ENCODE measurements around the gene GET3.

The GET3 gene

DNA sequence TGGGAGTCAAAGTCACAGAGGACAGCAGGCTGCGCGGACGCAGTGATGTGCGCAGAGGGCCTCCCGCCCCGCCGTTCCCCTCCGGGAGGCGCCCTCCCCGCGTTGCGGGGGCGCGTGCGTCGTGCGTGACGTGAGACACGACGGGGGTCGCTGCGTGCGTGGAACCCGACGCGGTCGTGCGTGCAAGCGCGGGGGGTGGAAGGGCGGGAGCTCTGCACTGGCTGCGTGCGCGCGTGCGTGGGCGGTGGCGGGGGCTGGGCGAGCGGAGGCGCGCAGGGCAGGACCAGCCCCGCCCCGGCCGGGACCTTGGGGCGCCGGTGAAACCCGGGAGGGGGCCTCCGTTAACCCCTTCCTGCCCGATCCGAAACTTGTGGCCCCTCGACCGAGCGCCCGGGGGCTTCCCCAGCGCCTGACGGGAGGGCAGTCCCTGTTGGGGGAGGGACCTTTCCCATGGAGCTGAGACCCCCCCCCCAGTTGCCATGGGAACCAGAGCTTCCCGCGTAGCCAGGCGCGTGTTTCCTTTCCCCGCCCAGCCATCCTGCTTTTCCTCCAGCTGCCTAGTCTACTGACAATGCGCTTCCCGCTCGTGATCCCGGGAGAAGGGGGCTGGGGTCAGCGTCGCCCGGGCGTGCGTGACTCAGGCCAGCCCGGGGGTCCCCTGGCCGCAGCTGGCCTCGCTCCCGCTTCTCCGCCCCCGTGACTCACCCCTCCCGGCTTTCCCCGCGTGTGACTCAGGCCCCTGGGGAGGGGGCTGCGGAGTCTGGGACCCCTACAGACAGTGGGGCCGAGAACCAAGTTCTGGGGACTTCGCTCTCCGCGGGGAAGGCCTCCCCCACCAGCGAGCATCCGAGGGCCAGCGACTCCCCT is 45.4 kb downstream of the GET3 start:
- DNase-seq = no peak

GRCh38 chr19:12783291-12783848 is 46.1 kb downstream of the GET3 start:
- DNase-seq = no peak

DNA sequence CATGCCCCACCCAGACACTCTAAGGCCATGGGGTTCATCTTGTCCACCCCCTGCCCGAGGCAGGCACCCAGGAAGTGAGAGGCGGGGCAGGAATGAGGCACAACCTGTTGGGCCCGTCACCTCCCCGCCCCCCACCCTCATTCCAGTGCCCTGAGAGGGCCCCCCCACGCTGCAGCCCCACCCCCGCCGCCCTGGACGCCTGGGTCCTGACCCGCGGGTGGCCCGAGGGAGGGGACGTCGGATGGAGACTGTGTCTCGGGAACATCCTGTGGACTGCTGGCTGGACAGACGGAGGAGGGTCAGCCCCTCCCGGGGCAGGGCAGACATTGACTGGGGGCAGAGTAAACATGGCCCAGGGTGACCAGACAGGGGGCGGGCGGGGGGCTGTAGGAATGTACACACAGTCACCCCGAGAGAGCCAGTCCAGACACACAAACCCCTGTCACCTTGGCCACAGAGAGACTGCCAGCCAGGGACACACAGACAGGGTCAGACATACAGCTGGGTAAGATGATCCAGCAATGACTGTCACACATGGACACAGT is 46.6 kb downstream of the GET3 start:
- no peak for DNase-seq

DNA sequence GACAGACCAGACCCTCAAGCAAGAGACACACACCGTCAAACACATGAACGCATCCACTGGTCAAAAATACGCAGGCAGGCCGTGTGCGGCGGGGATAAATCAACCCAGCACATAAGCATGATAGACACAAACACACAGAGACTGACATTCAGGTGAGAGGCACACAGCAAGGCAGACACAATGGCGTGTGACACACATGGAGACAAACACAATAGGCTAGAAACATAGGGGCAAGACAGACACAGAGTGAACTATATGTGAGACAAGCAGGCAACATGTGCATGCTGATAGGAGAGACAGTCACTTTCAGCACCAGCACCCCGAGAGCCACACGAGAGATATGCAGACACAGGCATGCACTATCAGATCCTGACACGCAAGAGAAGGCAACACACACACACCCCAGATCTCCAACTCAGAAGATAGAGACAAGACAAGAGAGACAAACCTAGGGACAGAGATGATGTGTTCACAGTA is 47.1 kb downstream of the GET3 start:
- DNase-seq = no peak

DNA sequence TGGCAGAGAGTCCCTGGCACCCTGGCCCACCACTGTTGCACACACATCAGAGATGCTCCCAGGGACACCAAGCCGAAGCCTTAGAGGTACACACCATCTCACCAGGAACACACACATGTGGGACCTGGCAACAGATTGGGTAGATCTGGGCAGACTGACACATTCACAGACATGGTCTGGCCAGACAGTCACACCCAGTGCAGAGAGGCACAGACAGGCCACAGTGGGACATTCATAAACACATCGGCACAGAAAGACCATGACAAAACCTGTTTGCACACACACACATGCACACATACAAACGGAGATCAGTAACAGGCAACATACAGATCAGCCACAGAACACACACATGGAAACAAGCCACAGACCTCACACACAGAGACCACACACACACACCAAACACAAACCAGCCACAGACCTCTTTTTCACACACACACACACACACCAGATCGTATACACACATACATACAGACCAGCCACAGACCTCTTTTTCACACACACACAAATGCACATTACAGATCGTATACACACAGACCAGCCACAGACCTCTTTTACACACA is 47.7 kb downstream of the GET3 start:
- no peak for DNase-seq

- no peak for DNase-seq
Measured at GRCh38 chr19:12785431-12786031, 48.2 kb downstream of the GET3 start.

- no peak for DNase-seq
Measured at GRCh38 chr19:12786141-12786870, 49.0 kb downstream of the GET3 start.

DNA sequence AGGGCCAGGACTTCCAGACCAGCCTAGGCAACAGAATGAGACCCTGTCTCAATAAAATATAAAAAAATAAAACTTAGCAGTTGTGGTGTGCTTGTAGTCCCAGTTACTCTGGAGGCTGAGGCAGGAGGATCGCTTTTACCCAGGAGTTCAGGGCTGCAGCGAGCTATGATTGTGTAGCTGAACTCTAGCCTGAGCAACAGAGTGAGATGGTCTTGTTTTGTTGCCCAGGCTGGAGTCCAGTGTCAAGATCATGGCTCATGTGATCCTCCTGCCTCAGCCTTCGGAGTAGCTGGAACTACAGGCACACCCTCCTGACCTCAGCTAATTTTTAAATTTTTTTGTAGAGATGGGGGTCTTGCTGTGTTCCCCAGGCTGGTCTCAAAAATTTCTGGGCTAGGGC is 49.7 kb downstream of the GET3 start:
- DNase-seq = no peak

DNA sequence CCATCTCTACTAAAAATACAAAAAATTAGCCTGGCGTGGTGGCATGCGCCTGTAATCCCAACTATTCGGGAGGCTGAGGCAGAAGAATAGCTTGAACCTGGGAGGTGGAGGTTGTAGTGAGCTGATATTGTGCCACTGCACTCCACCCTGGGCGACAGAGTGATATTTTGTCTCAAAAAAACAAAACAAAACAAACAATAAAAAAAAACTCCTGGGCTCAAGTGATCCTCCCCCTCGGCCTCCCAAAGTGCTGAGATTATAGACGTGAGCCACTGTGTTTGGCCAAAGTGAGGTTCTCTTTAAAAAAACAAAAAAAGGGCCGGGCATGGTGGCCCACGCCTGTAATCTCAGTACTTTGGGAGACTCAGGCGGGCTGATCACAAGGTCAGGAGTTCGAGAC is 50.2 kb downstream of the GET3 start:
- DNase-seq = no peak

DNA sequence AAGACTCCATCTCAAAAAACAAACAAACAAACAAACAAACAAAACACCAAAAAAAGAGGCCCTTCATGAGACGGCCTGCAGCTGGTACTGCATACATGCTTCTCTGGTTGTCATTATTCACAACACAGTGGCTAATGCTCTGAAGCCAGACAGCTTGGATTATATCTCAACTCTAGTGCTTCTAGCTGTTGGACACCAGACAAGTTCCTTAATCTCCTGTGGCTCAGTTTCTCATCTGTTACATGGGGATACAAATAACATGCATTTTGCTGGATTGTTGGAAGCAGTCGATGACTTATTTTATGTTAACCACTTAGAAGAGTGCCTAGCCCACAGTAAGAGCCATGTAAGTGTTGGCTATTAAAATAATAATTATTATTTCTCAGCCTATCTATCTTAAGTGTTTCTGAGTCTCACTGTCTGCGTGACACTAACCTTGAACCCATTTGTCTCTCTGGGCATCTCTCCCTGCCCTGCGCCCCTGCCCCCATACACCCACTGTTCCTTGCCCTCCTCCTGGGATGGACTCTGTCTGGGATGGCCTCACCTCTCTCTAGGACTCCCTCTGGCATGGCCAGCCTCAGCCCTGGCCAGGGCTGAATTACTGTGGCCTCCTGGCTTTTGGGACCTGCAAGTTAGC is 50.9 kb downstream of the GET3 start:
- no peak for DNase-seq

GRCh38 chr19:12788682-12789097 is 51.4 kb downstream of the GET3 start:
- DNase-seq = no peak

DNA sequence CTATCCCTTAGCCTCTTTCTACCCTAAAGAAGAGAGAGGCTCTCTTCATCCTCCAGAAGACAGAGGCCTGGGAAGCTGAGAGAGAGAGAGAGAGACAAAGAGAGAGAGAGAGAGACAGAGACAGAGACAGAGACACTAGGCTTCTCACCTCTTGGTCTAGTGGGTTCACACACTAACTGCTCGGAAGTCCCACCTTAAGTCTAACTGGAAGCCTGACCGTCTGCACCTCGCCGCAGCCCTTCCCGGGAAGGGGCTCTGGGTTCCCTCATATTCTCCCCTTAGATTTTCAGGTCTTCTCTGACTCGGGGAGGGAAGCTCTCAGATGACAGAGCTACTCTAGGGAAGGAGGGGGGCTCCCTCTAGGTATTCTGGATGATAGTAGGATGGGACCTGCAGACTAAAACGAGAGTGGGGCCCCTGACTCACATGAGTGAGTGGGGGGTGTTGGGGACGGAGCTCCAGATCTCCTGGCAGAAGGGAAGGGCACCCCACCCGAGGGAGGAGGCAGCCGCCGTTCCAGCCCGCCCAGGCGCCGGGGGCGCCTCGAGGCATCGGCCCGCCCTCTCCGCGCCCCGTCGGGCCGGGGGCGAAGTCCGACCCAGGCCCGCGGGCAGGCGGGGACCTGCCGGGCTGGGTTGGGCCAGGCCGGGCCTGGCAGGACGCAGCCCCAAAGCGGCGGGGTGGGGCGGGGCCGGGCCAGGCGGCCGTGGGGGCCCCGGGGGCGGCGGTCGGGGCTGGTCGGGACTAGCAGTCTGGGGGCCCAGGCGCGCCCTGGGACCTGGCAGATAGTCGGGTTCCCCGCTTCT is 52.0 kb downstream of the GET3 start:
- no peak for DNase-seq

DNA sequence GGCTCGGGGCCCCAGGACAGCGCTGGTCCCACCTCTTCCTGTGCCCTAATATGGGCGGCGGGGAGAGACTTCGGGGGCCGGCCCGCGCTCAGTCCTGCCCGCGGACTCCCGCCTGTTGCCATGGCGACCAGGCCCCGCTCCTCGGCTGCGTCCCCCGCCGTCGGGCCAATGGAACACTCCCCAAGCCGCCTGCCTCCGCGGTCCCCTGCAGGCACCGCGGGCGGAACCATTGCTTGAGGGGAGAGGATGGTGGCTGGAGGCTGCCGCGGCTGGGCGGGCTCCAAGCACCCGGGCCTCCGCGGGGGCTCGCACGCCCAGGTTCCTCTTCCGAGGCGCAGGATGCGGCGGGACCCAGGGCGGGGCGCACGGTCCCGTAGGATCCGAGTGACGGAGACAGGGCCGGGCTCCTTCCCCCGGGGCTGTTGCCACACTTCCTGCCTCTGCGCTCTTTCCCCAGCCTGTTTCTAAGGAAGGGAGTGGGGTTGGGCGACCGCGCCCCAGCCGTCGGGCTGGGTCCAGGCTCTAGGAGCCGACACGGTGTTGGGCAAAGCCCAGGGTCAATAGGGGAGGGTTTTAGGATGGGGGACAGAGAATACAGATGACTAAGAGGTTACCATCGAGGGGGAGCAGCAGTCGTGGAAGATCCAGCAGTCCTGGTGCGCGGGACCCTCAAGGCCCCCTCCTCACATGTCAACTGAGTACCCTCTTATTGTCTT is 52.8 kb downstream of the GET3 start:
- DNase-seq = peak; percentile 96

DNA sequence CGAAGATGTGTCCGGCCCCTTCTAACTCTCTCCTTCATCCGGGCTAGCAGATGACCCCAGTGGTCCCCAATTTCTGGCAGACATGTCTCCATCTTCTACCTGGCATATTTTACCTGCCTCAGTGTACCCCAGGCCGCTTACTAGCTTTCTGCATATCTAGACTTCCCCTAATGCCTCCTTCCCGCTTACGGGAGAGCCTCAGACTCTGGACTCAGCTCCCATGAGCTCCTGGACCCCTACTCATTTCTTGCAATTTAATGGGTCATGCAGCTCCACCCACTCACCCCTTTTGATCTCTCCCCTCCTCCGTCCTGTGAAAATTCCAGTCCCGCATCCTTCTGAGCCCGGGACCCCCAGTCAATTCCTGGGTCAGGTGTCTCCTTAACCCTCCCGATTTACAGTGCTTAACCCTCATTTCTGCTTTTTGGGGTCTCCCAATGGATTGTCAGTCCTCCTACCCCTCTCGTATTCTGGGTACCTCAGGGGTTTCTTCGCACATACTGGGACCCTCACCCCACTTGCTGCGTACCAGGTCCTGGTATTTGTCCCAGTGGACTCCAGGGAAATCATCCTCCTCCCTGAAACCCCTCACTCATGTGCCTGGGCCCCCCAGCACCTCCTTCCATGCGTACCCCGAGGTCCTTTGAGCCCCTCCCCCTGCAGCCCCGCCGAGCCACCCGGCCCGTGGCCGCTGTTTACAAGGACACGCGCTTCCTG is 53.5 kb downstream of the GET3 start:
- no peak for DNase-seq

DNA sequence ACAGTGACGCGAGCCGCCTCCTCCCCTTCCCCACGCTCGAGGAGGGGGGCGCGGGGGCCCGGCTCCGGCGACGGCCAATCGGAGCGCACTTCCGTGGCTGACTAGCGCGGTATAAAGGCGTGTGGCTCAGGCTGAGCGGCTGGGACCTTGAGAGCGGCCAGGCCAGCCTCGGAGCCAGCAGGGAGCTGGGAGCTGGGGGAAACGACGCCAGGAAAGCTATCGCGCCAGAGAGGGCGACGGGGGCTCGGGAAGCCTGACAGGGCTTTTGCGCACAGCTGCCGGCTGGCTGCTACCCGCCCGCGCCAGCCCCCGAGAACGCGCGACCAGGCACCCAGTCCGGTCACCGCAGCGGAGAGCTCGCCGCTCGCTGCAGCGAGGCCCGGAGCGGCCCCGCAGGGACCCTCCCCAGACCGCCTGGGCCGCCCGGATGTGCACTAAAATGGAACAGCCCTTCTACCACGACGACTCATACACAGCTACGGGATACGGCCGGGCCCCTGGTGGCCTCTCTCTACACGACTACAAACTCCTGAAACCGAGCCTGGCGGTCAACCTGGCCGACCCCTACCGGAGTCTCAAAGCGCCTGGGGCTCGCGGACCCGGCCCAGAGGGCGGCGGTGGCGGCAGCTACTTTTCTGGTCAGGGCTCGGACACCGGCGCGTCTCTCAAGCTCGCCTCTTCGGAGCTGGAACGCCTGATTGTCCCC is 54.2 kb downstream of the GET3 start, which contains the start of gene JUNB:
Gene JUNB (plus strand): TSS at position 142 of the 706 bp plus-strand sequence. CDS start 286 bp downstream, at position 428.
- DNase-seq = peak; percentile 86

DNA sequence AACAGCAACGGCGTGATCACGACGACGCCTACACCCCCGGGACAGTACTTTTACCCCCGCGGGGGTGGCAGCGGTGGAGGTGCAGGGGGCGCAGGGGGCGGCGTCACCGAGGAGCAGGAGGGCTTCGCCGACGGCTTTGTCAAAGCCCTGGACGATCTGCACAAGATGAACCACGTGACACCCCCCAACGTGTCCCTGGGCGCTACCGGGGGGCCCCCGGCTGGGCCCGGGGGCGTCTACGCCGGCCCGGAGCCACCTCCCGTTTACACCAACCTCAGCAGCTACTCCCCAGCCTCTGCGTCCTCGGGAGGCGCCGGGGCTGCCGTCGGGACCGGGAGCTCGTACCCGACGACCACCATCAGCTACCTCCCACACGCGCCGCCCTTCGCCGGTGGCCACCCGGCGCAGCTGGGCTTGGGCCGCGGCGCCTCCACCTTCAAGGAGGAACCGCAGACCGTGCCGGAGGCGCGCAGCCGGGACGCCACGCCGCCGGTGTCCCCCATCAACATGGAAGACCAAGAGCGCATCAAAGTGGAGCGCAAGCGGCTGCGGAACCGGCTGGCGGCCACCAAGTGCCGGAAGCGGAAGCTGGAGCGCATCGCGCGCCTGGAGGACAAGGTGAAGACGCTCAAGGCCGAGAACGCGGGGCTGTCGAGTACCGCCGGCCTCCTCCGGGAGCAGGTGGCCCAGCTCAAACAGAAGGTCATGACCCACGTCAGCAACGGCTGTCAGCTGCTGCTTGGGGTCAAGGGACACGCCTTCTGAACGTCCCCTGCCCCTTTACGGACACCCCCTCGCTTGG is 55.0 kb downstream of the GET3 start:
- no peak for DNase-seq

GRCh38 chr19:12792853-12793289 is 55.6 kb downstream of the GET3 start:
- no peak for DNase-seq
